Measurements from ENCODE around the gene TYW1B.
"Not testable (repeated sequence)": the region's sequence is repeated elsewhere in the genome, so short reads cannot be mapped to it uniquely, and the experiment has no call there.

Gene TYW1B

GRCh38 chr7:72540923-72541322 is 287.1 kb downstream of the TYW1B start:
- DNase-seq = no peak

DNA sequence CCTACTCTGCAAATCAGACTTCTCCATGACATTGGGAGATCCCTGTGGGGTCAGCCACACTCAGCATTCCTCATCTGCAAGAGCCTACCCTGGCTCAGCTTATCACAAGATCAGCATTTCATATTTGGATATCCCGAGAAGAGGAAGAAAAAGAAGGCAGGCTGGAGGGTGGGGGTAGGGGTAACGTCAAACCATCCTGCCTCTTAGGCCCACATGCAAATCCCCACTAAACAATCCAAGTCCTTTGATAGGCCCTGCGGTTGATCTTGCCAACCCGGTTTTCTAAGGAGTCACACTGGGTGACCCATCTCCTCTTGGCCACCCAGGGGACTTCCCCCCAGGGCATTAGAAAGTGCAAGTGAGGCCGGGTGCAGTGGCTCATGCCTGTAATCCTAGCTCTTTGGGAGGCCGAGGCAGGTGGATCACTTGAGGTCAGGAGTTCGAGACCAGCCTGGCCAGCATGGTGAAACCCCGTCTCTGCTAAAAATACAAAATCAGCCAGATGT is 287.8 kb downstream of the TYW1B start:
- DNase-seq = no peak

DNA sequence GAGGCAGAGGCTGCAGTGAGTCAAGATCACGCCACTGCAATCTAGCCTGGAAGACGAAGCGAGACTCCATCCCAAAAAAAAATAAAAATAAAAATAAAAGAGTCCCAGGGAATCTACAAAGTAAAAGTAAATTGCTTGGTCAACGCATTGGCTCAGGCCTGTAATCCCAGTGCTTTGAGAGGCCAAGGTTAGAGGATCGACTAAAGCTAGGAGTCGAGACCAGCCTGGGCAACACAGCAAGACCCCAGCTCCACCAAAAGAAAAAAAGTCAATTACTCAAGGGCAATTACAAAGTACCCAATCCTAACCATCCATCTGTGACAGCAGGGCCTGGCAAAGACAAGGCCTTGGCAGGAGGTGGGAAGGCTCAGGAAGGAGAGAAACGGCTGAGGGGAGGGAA is 288.3 kb downstream of the TYW1B start:
- DNase-seq = no peak

DNA sequence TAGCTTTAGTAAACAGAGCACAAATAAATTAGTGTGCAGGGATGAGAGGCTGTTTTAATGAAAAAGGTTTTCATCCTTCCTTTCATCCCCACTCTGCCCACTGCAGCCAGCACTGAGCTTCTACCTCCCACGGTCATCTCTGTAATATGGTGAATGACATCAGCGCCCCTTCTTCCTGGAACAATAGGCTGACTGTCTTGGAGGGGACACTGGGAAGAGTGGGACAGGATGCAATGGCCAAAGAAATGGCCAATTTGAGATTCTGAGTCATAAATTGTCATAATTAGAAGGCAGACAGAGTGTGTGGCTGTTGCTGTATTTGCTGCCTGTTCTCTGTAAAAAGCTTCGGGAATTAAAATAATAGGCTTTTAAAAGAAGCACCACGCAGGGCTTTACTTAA is 289.1 kb downstream of the TYW1B start:
- no peak for DNase-seq

DNA sequence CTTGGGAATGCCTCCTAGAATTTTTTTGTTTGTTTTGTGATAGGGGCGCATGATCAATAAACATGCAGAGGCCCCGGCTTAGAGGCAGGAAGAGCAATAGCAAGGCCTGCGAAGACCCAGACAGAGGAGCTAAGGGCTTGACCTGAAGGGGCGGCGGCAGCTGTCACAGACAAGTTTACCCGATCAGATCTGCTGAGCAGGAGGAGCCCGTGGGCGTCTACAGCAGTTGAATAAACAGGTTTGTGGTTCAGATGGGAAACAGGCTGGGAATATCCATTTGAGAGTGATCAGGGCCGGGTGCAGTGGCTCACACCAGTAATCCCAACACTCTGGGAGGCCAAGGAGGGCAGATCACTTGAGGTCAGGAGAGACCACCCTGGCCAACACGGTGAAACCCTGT is 289.9 kb downstream of the TYW1B start:
- no peak for DNase-seq

- DNase-seq = peak; percentile 6
Observed at GRCh38 chr7:72536038-72536437, 292.0 kb downstream of the TYW1B start.

DNA sequence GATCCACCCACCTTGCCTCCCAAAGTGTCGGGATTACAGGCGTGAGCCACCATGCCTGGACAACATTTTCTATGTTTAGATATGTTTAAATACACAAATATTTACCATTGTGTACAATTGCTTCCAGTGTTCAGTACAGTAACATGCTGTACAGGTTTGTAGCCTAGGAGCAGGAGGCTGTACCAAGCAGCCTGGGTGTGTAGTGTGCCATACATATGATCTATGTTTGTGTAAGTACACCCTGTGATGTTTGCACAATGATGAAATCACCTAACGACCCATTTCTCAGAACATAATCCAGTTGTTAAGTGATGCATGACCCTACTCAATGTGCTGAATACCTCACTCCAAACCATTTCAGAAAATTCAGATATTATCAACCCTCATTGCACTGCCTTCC is 297.0 kb downstream of the TYW1B start:
- DNase-seq = not testable (repeated sequence)
